Adipocyte (in vitro differentiated cells): ENCODE results near the gene DNAH7.

ENCODE experiments used
- DNase-seq: peaks from one replicate; pipeline ENCODE4 v3.0.0-alpha.2; 2015; ENCODE audit warnings: low read depth
- H3K27me3 ChIP-seq: replicated peaks from 2 replicates; pipeline ENCODE4 v1.7.0; 2013; ENCODE audit warnings: mild to moderate bottlenecking, low read length, moderate library complexity; ENCODE audit not compliant: control insufficient read depth, insufficient read depth
- H3K36me3 ChIP-seq: 2 replicates; pipeline ENCODE4 v1.7.0; 2013; ENCODE audit warnings: low read length, mild to moderate bottlenecking, moderate library complexity; ENCODE audit not compliant: control insufficient read depth, insufficient read depth, severe bottlenecking
- H3K4me1 ChIP-seq: 2 replicates; pipeline ENCODE4 v1.7.0; 2013; ENCODE audit warnings: mild to moderate bottlenecking, low read length, moderate library complexity; ENCODE audit not compliant: control insufficient read depth, insufficient read depth
- H3K4me3 ChIP-seq: 2 replicates; pipeline ENCODE4 v1.7.0; 2013; ENCODE audit warnings: mild to moderate bottlenecking, low read length, moderate library complexity
- H3K9ac ChIP-seq: 2 replicates; pipeline ENCODE4 v1.7.0; 2013; ENCODE audit warnings: mild to moderate bottlenecking, low read length, moderate library complexity
- H3K9me3 ChIP-seq: 2 replicates; pipeline ENCODE4 v1.7.0; 2013; ENCODE audit warnings: mild to moderate bottlenecking, low read length, moderate library complexity; ENCODE audit not compliant: control insufficient read depth

Gene DNAH7

DNA sequence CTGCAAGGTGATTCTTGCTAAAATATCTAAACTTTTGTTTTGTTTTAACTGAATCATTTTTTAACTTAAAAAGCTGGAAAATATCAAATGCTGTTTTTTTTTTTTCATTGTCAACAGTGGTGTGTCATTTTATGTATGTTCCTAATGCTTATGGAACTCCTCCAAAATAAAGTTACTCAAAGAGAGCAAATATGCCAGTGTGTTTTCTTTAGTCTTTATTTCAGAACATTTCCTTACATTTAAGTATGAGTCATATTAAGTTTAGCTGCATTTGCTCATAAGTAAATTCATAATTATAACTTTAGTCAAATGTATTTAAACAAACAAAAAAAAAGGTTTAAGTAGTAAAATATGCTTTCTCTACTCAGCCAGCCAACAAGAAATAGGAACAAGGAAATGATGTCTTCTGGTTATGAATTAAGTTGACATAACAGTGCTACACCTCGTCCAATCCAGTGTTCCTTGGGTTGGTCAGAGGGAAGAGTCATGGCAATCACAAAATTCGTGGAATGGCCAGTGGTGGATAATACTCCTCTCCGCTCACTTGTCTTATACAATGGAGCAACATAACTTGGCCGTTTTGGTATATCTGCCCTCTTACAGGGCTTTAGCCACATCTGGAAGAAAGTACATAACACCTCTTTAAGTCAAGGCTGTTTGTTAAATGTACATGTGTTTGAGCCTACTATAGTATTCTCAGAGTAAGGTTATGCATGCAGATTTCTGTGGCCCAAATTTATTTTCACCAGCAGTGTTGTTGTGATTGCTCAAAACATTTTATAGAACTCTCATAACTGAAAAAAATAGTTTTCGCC is 330.9 kb downstream of the DNAH7 start:
- H3K36me3 ChIP-seq: no peaks in the 10 kb centered on the region
- H3K9me3 ChIP-seq: no peaks in the 10 kb centered on the region
- H3K9ac ChIP-seq: no peak overlapping the region
- H3K27me3 ChIP-seq: no peaks in the 10 kb centered on the region
- H3K4me1 ChIP-seq: peaks cover 8% of the 10 kb centered on the region
- DNase-seq: peak; percentile 63
- H3K4me3 ChIP-seq: no peak overlapping the region

GRCh38 chr2:195735347-195735746 is 333.3 kb downstream of the DNAH7 start:
- H3K4me3 ChIP-seq: no peak overlapping the region
- peaks cover 18% of the 10 kb centered on the region for H3K36me3 ChIP-seq
- H3K4me1 ChIP-seq: peaks cover 3% of the 10 kb centered on the region
- no peaks in the 10 kb centered on the region for H3K9me3 ChIP-seq
- DNase-seq: no peak
- no peaks in the 10 kb centered on the region for H3K27me3 ChIP-seq
- no peak overlapping the region for H3K9ac ChIP-seq

DNA sequence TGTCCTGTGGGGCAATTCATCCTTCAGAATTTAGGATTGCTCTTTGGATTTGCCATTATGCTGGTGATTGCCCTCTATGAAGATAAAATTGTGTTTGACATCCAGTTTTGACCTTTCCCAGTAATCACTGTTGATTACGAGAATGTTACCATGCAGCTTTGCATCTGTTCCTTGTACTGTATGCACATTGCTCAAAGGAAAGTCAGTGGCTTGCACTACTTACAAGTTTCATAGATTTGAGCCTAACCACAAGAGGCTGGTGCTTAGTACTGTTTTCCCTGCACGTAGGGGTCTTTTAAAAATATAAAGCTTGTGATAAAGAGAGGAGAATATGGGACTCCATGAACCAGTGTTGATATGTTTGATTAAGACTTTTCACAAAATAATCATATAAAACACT is 333.7 kb downstream of the DNAH7 start:
- Histone ChIP-seq H3K36me3 (peaks cover 20% of the 10 kb centered on the region), H3K9me3 (no peaks in the 10 kb centered on the region), H3K4me1 (peaks cover 3% of the 10 kb centered on the region), H3K4me3 (no peak overlapping the region), H3K9ac (no peak overlapping the region), H3K27me3 (no peaks in the 10 kb centered on the region)
- DNase-seq: peak; percentile 36

- Histone ChIP-seq H3K9ac (no peak overlapping the region), H3K36me3 (peaks cover 20% of the 10 kb centered on the region), H3K4me1 (peaks cover 3% of the 10 kb centered on the region), H3K9me3 (no peaks in the 10 kb centered on the region), H3K4me3 (no peak overlapping the region), H3K27me3 (no peaks in the 10 kb centered on the region)
- peak; percentile 43 for DNase-seq
Measured at GRCh38 chr2:195734395-195734794, 334.2 kb downstream of the DNAH7 start.

DNA sequence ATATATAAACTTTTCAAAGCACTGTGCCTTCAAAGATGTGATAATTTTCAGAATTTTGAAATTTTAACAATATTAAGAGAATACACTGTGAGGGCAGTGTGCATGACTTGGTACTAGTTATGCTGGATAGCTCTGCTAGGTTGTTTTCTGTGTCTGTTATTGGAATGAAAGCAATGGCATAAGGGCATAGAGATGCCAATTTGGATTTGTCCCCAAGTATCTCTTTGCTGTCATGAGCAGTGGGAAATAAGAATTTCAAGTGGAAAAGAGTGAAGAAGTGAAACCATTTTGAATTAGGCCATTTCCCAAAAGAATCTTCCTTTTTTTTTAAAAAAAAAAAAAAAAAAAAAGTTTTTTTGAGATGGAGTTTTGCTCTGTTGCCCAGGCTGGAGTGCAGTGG is 334.8 kb downstream of the DNAH7 start:
- no peak overlapping the region for H3K9ac ChIP-seq
- H3K36me3 ChIP-seq: peaks cover 20% of the 10 kb centered on the region
- H3K4me1 ChIP-seq: peaks cover 3% of the 10 kb centered on the region
- no peak for DNase-seq
- no peak overlapping the region for H3K4me3 ChIP-seq
- H3K27me3 ChIP-seq: no peaks in the 10 kb centered on the region
- H3K9me3 ChIP-seq: no peaks in the 10 kb centered on the region

DNA sequence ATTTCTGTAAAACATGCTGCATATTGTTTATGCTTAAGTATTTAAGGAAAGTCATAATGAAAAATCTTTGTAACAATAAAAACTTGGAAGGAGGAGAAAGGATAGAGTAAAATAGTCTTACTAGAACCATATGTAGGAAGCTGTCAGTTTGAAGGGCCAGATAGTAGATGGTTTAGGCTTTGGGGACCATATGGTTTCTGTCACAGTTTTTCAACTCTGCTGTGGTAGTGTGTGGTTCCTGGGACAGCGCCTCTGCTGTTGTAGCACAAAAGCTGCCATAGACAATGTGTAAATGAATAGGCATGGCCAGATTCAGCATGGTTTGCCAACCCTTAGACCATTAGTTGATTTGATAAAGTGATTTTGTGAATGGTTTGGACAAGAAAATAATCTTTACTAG is 336.1 kb downstream of the DNAH7 start:
- no peak overlapping the region for H3K9ac ChIP-seq
- DNase-seq: peak; percentile 36
- H3K4me1 ChIP-seq: peaks cover 3% of the 10 kb centered on the region
- no peak overlapping the region for H3K4me3 ChIP-seq
- no peaks in the 10 kb centered on the region for H3K9me3 ChIP-seq
- H3K27me3 ChIP-seq: no peaks in the 10 kb centered on the region
- H3K36me3 ChIP-seq: peaks cover 25% of the 10 kb centered on the region

- H3K27me3 ChIP-seq: no peaks in the 10 kb centered on the region
- no peak overlapping the region for H3K9ac ChIP-seq
- DNase-seq: no peak
- no peaks in the 10 kb centered on the region for H3K9me3 ChIP-seq
- no peak overlapping the region for H3K4me3 ChIP-seq
- peaks cover 25% of the 10 kb centered on the region for H3K36me3 ChIP-seq
- H3K4me1 ChIP-seq: peaks cover 3% of the 10 kb centered on the region
Measured at GRCh38 chr2:195730912-195731311, 337.7 kb downstream of the DNAH7 start.

GRCh38 chr2:195727106-195727505 is 341.5 kb downstream of the DNAH7 start:
- H3K27me3 ChIP-seq: no peaks in the 10 kb centered on the region
- no peak overlapping the region for H3K4me3 ChIP-seq
- no peaks in the 10 kb centered on the region for H3K9me3 ChIP-seq
- peaks cover 24% of the 10 kb centered on the region for H3K36me3 ChIP-seq
- no peak overlapping the region for H3K9ac ChIP-seq
- DNase-seq: no peak
- no peaks in the 10 kb centered on the region for H3K4me1 ChIP-seq

DNA sequence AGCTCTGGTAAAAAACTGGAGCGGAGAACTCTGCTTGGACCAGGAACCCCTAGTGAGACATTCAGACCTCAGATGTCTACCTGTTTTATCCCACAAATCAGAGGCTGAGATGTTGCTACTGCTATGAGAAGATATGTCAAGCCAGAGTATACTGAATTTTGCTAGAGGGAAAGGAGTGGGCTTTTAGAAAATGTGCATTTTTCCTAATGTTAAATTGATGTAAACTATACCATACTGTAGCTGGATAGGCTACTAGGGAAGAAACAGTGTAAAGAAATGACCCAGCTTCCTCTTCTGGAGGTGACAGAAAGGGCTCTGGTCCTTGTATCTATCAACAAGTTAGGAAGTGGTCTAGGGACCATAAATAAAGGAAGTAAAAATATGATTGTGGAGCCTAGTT is 346.6 kb downstream of the DNAH7 start:
- no peak for DNase-seq
- Histone ChIP-seq H3K4me1 (no peaks in the 10 kb centered on the region), H3K4me3 (no peak overlapping the region), H3K36me3 (peaks cover 12% of the 10 kb centered on the region), H3K9ac (no peak overlapping the region), H3K9me3 (no peaks in the 10 kb centered on the region), H3K27me3 (no peaks in the 10 kb centered on the region)

- peaks cover 19% of the 10 kb centered on the region for H3K36me3 ChIP-seq
- H3K9ac ChIP-seq: no peak overlapping the region
- H3K9me3 ChIP-seq: no peaks in the 10 kb centered on the region
- no peaks in the 10 kb centered on the region for H3K27me3 ChIP-seq
- H3K4me3 ChIP-seq: no peak overlapping the region
- no peaks in the 10 kb centered on the region for H3K4me1 ChIP-seq
- no peak for DNase-seq
Measured at GRCh38 chr2:195721042-195721441, 347.6 kb downstream of the DNAH7 start.

GRCh38 chr2:195716466-195716865 is 352.2 kb downstream of the DNAH7 start:
- no peak for DNase-seq
- Histone ChIP-seq H3K27me3 (no peaks in the 10 kb centered on the region), H3K4me1 (no peaks in the 10 kb centered on the region), H3K9ac (no peak overlapping the region), H3K4me3 (no peak overlapping the region), H3K36me3 (peaks cover 30% of the 10 kb centered on the region), H3K9me3 (no peaks in the 10 kb centered on the region)

GRCh38 chr2:195711478-195711877 is 357.2 kb downstream of the DNAH7 start:
- Histone ChIP-seq H3K4me3 (no peak overlapping the region), H3K27me3 (no peaks in the 10 kb centered on the region), H3K9me3 (no peaks in the 10 kb centered on the region), H3K9ac (no peak overlapping the region), H3K36me3 (peaks cover 13% of the 10 kb centered on the region), H3K4me1 (peaks cover 5% of the 10 kb centered on the region)
- no peak for DNase-seq
